HUES6 (cell line): Measurements from ENCODE around the gene ARHGEF7.
"Not testable (repeated sequence)": the region's sequence is repeated elsewhere in the genome, so short reads cannot be mapped to it uniquely, and the experiment has no call there.

ENCODE experiments used
- H3K27ac ChIP-seq: 2 replicates; pipeline ENCODE4 v1.7.0; 2013; ENCODE audit warnings: low read depth, mild to moderate bottlenecking, low read length, inconsistent platforms
- H3K27me3 ChIP-seq: 2 replicates; pipeline ENCODE4 v1.6.1; 2013; ENCODE audit warnings: low read length; ENCODE audit not compliant: control insufficient read depth, insufficient read depth
- H3K36me3 ChIP-seq: 2 replicates; pipeline ENCODE4 v1.6.1; 2013; ENCODE audit warnings: low read length; ENCODE audit not compliant: control insufficient read depth, insufficient read depth
- H3K4me1 ChIP-seq: 2 replicates; pipeline ENCODE4 v1.6.1; 2013; ENCODE audit warnings: low read length; ENCODE audit not compliant: control insufficient read depth, insufficient read depth
- H3K4me3 ChIP-seq: 2 replicates; pipeline ENCODE4 v1.5.1; 2013; ENCODE audit warnings: low read depth, low read length
- H3K9ac ChIP-seq: one replicate; pipeline ENCODE4 v1.6.1; 2013; ENCODE audit warnings: mild to moderate bottlenecking, low read length
- H3K9me3 ChIP-seq: 2 replicates; pipeline ENCODE4 v1.6.1; 2013; ENCODE audit warnings: low read depth, low read length; ENCODE audit not compliant: control insufficient read depth, insufficient read depth

ARHGEF7 gene

GRCh38 chr13:111256946-111257345 is 141.8 kb downstream of the ARHGEF7 start:
- Histone ChIP-seq H3K27me3 (no peaks in the 10 kb centered on the region), H3K36me3 (peaks cover 49% of the 10 kb centered on the region), H3K9ac (no peak overlapping the region), H3K4me1 (no peaks in the 10 kb centered on the region; the same call in 1 of the 2 replicates), H3K27ac (no peak overlapping the region), H3K4me3 (no peak overlapping the region), H3K9me3 (no peaks in the 10 kb centered on the region)

- H3K4me3 ChIP-seq, H3K27me3 ChIP-seq, H3K4me1 ChIP-seq, H3K9ac ChIP-seq, H3K9me3 ChIP-seq, H3K27ac ChIP-seq: not testable (repeated sequence)
- peaks cover 44% of the 10 kb centered on the region for H3K36me3 ChIP-seq
Observed at GRCh38 chr13:111257899-111258298, 142.8 kb downstream of the ARHGEF7 start.

GRCh38 chr13:111258637-111259036 is 143.5 kb downstream of the ARHGEF7 start:
- Histone ChIP-seq H3K36me3 (peaks cover 42% of the 10 kb centered on the region), H3K4me1 (no peaks in the 10 kb centered on the region; the same call in 1 of the 2 replicates), H3K9ac (no peak overlapping the region), H3K9me3 (no peaks in the 10 kb centered on the region), H3K4me3 (no peak overlapping the region), H3K27ac (no peak overlapping the region), H3K27me3 (no peaks in the 10 kb centered on the region)

GRCh38 chr13:111259058-111259457 is 143.9 kb downstream of the ARHGEF7 start:
- Histone ChIP-seq H3K9me3 (no peaks in the 10 kb centered on the region), H3K4me1 (no peaks in the 10 kb centered on the region; the same call in 1 of the 2 replicates), H3K9ac (no peak overlapping the region), H3K36me3 (peaks cover 38% of the 10 kb centered on the region), H3K27ac (no peak overlapping the region), H3K4me3 (no peak overlapping the region), H3K27me3 (no peaks in the 10 kb centered on the region)

GRCh38 chr13:111261326-111261725 is 146.2 kb downstream of the ARHGEF7 start:
- Histone ChIP-seq H3K36me3 (peaks cover 25% of the 10 kb centered on the region), H3K27ac (no peak overlapping the region)

GRCh38 chr13:111262281-111262680 is 147.2 kb downstream of the ARHGEF7 start:
- Histone ChIP-seq H3K4me1 (no peaks in the 10 kb centered on the region), H3K27ac (no peak overlapping the region), H3K36me3 (peaks cover 23% of the 10 kb centered on the region), H3K4me3 (no peak overlapping the region), H3K9me3 (no peaks in the 10 kb centered on the region), H3K9ac (no peak overlapping the region), H3K27me3 (no peaks in the 10 kb centered on the region)

More at GRCh38 chr13:111261326-111261725, 146.2 kb downstream of the ARHGEF7 start:
- Histone ChIP-seq H3K9me3 (no peaks in the 10 kb centered on the region), H3K27me3 (no peaks in the 10 kb centered on the region), H3K4me3 (no peak overlapping the region), H3K4me1 (no peaks in the 10 kb centered on the region; the same call in 1 of the 2 replicates), H3K9ac (no peak overlapping the region)

- Histone ChIP-seq H3K4me3 (no peak overlapping the region), H3K27ac (no peak overlapping the region), H3K4me1 (no peaks in the 10 kb centered on the region), H3K36me3 (peaks cover 24% of the 10 kb centered on the region), H3K9ac (no peak overlapping the region), H3K9me3 (no peaks in the 10 kb centered on the region), H3K27me3 (no peaks in the 10 kb centered on the region)
Observed at GRCh38 chr13:111262715-111263114, 147.6 kb downstream of the ARHGEF7 start.

DNA sequence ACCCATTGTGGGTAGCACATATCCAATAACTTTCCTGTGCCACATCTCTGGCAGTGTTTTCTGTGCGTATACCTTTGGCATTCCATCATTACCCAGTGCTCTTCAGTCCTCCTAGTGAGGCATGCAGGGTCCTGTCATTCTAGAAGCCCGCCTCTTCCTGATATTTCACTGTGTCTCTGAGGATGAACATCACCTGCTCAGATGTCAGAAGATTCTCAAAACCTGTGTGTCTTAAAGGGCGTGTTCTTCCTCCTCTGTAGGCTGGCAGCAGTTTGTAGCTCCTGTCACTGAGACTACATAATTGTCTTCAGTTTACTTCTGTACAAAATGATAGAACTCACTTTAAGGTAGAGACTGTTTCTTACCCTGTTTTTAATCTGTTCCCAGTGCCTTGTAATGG is 148.5 kb downstream of the ARHGEF7 start:
- peaks cover 24% of the 10 kb centered on the region for H3K36me3 ChIP-seq
- H3K4me1 ChIP-seq = no peaks in the 10 kb centered on the region
- no peaks in the 10 kb centered on the region for H3K27me3 ChIP-seq
- no peaks in the 10 kb centered on the region for H3K9me3 ChIP-seq
- no peak overlapping the region for H3K27ac ChIP-seq
- H3K9ac ChIP-seq = no peak overlapping the region
- H3K4me3 ChIP-seq = no peak overlapping the region

GRCh38 chr13:111265006-111265700 is 150.0 kb downstream of the ARHGEF7 start:
- Histone ChIP-seq H3K9me3 (no peaks in the 10 kb centered on the region), H3K9ac (no peak overlapping the region), H3K27me3 (no peaks in the 10 kb centered on the region), H3K27ac (no peak overlapping the region; the same call in 1 of the 2 replicates), H3K4me1 (no peaks in the 10 kb centered on the region), H3K36me3 (peaks cover 25% of the 10 kb centered on the region), H3K4me3 (no peak overlapping the region)

DNA sequence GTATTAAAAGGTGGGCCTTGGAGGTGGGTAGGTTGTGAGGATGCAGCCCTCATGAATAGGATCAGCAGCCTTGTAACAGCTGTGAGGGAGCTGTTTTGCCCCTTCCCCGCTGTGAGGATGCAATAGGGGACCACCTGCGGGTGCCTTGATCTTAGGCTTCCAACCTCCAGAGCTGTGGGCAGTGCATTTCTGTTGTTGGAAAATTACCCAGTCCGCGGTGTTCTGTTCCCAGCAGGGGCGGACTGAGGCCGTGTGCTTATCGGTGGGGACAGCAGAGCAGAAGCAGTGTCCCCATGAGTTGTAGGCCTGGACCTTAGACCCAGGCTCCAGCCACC is 150.6 kb downstream of the ARHGEF7 start:
- Histone ChIP-seq H3K36me3 (peaks cover 26% of the 10 kb centered on the region), H3K9me3 (no peaks in the 10 kb centered on the region), H3K27ac (no peak overlapping the region), H3K4me1 (no peaks in the 10 kb centered on the region), H3K4me3 (no peak overlapping the region), H3K27me3 (no peaks in the 10 kb centered on the region), H3K9ac (no peak overlapping the region)

- H3K27ac ChIP-seq = no peak overlapping the region
- H3K36me3 ChIP-seq = peaks cover 39% of the 10 kb centered on the region
- no peaks in the 10 kb centered on the region for H3K9me3 ChIP-seq
- no peak overlapping the region for H3K4me3 ChIP-seq
- H3K9ac ChIP-seq = no peak overlapping the region
- H3K27me3 ChIP-seq = no peaks in the 10 kb centered on the region
- H3K4me1 ChIP-seq = no peaks in the 10 kb centered on the region
Observed at GRCh38 chr13:111267205-111267604, 152.1 kb downstream of the ARHGEF7 start.
